Eye (tissue), 1 donor: ENCODE data around the gene ANKS1A.
"Not testable (repeated sequence)": the region's sequence is repeated elsewhere in the genome, so short reads cannot be mapped to it uniquely, and the experiment has no call there.

Experiments used
- DNase-seq: peaks from one replicate; pipeline ENCODE4 v3.0.0-alpha.2; 2015

Gene ANKS1A

GRCh38 chr6:34920097-34920496 lies 31.0 kb downstream of the ANKS1A start:
- DNase-seq: no peak

GRCh38 chr6:34922177-34922663 lies 33.2 kb downstream of the ANKS1A start:
- no peak for DNase-seq

GRCh38 chr6:34924831-34925625 lies 36.0 kb downstream of the ANKS1A start:
- DNase-seq: no peak

GRCh38 chr6:34926655-34927054 lies 37.6 kb downstream of the ANKS1A start:
- no peak for DNase-seq

- no peak for DNase-seq
Measured at GRCh38 chr6:34928220-34928619, 39.2 kb downstream of the ANKS1A start.

- no peak for DNase-seq
Measured at GRCh38 chr6:34928695-34929094, 39.6 kb downstream of the ANKS1A start.

- no peak for DNase-seq
Measured at GRCh38 chr6:34929241-34929978, 40.4 kb downstream of the ANKS1A start.

- DNase-seq: no peak
Measured at GRCh38 chr6:34930221-34930620, 41.2 kb downstream of the ANKS1A start.

- DNase-seq: not testable (repeated sequence)
Measured at GRCh38 chr6:34932202-34932601, 43.1 kb downstream of the ANKS1A start.

GRCh38 chr6:34934516-34934915 lies 45.5 kb downstream of the ANKS1A start:
- peak; percentile 71 for DNase-seq

GRCh38 chr6:34938268-34938667 lies 49.2 kb downstream of the ANKS1A start:
- DNase-seq: no peak

- DNase-seq: no peak
Measured at GRCh38 chr6:34940030-34940434, 51.0 kb downstream of the ANKS1A start.

GRCh38 chr6:34941421-34941820 lies 52.4 kb downstream of the ANKS1A start:
- no peak for DNase-seq

GRCh38 chr6:34945317-34945716 lies 56.3 kb downstream of the ANKS1A start:
- DNase-seq: no peak

GRCh38 chr6:34947561-34947960 lies 58.5 kb downstream of the ANKS1A start:
- DNase-seq: no peak

GRCh38 chr6:34949636-34950035 lies 60.6 kb downstream of the ANKS1A start:
- peak; percentile 75 for DNase-seq

- DNase-seq: no peak
Measured at GRCh38 chr6:34950849-34951248, 61.8 kb downstream of the ANKS1A start.

GRCh38 chr6:34951731-34952130 lies 62.7 kb downstream of the ANKS1A start:
- DNase-seq: no peak

- DNase-seq: no peak
Measured at GRCh38 chr6:34953061-34954025, 64.3 kb downstream of the ANKS1A start.

GRCh38 chr6:34955442-34955841 lies 66.4 kb downstream of the ANKS1A start:
- DNase-seq: no peak

- DNase-seq: no peak
Measured at GRCh38 chr6:34957231-34957783, 68.3 kb downstream of the ANKS1A start.

- DNase-seq: no peak
Measured at GRCh38 chr6:34958734-34959133, 69.7 kb downstream of the ANKS1A start.

- no peak for DNase-seq
Measured at GRCh38 chr6:34959224-34959623, 70.2 kb downstream of the ANKS1A start.
